Measurements from ENCODE around the gene DHRS3.

The DHRS3 gene

GRCh38 chr1:12584900-12585525 is 33.0 kb downstream of the DHRS3 start:
- H3K4me3 ChIP-seq (ENCODE audit: control insufficient read depth, low read depth, low read length): no peak overlapping the region
- TF ChIP-seq CTCF (conservative IDR thresholded peaks at IDR 0.05; ENCODE audit: control insufficient read depth, insufficient read depth, low read depth, low read length): no peak
- no peak for DNase-seq (ENCODE audit: low read depth)

GRCh38 chr1:12583484-12583883 is 34.5 kb downstream of the DHRS3 start:
- no peak overlapping the region for H3K4me3 ChIP-seq (ENCODE audit: control insufficient read depth, low read depth, low read length)
- no peak for DNase-seq (ENCODE audit: low read depth)
- TF ChIP-seq CTCF (conservative IDR thresholded peaks at IDR 0.05; ENCODE audit: control insufficient read depth, insufficient read depth, low read depth, low read length): no peak

GRCh38 chr1:12582649-12583048 is 35.4 kb downstream of the DHRS3 start:
- H3K4me3 ChIP-seq (ENCODE audit: control insufficient read depth, low read depth, low read length): no peak overlapping the region
- TF ChIP-seq CTCF (conservative IDR thresholded peaks at IDR 0.05; ENCODE audit: control insufficient read depth, insufficient read depth, low read depth, low read length): no peak
- no peak for DNase-seq (ENCODE audit: low read depth)

- DNase-seq (ENCODE audit: low read depth): no peak
- no peak overlapping the region for H3K4me3 ChIP-seq (ENCODE audit: control insufficient read depth, low read depth, low read length)
- no peak for TF ChIP-seq CTCF (conservative IDR thresholded peaks at IDR 0.05; ENCODE audit: control insufficient read depth, insufficient read depth, low read depth, low read length)
These were observed 36.8 kb downstream of the DHRS3 start for GRCh38 chr1:12581179-12581578.

GRCh38 chr1:12580054-12580887 is 37.7 kb downstream of the DHRS3 start:
- TF ChIP-seq CTCF (conservative IDR thresholded peaks at IDR 0.05; ENCODE audit: control insufficient read depth, insufficient read depth, low read depth, low read length): no peak
- H3K4me3 ChIP-seq (ENCODE audit: control insufficient read depth, low read depth, low read length): no peak overlapping the region
- DNase-seq (ENCODE audit: low read depth): peak; percentile 58

- DNase-seq (ENCODE audit: low read depth): no peak
- no peak overlapping the region for H3K4me3 ChIP-seq (ENCODE audit: control insufficient read depth, low read depth, low read length)
- no peak for TF ChIP-seq CTCF (conservative IDR thresholded peaks at IDR 0.05; ENCODE audit: control insufficient read depth, insufficient read depth, low read depth, low read length)
These were observed 39.1 kb downstream of the DHRS3 start for GRCh38 chr1:12578860-12579422.

Data from fibroblast of mammary gland (primary cell).